GM12878 (cell line): ENCODE results near the gene TSPAN11. TPM values are rescaled to one million over a fixed set of nuclear protein-coding genes. Genes with fewer than 3 reads are reported as not detected.

Source experiments
- ATAC-seq: fragments of 200-7000 bp; cut with Tn5 transposase; 3 replicates; pipeline ENCODE4 v1.9.1; 2020; ENCODE audit warnings: mild to moderate bottlenecking, moderate library complexity
- BruUV-seq: library from RNA; stranded (reverse); fragments of 400-500 nt; replicated peaks from 2 replicates; lab custom pipeline; 2021; lab: Mats Ljungman, UMichigan
- CTCF ChIA-PET: fragments of 300-600 bp; sonication (Branson Sonifier 250); formaldehyde crosslinking; extraction: SDS; loops from one replicate; lab custom pipeline; 2021; ENCODE audit warnings: inconsistent platforms; lab: Yijun Ruan, JAX
- POLR2A ChIA-PET: fragments of 350-600 bp; formaldehyde crosslinking; extraction: SDS; loops from one replicate; lab custom pipeline; 2021; ENCODE audit warnings: inconsistent platforms; lab: Charles Lee
- RAD21 ChIA-PET: fragments of 300-600 bp; sonication (Branson Sonifier 250); formaldehyde crosslinking; loops from one replicate; lab custom pipeline; 2023; ENCODE audit warnings: antibody characterized with exemption; ENCODE audit not compliant: unreplicated experiment; lab: Charles Lee
- SMC1A ChIA-PET: fragments of 300-600 bp; sonication (Branson Sonifier 250); formaldehyde crosslinking; loops from one replicate; lab custom pipeline; 2023; ENCODE audit not compliant: unreplicated experiment, uncharacterized antibody; lab: Charles Lee
- DNase-seq: peaks from one replicate; pipeline ENCODE4 v3.0.0-alpha.2; 2011; ENCODE audit warnings: low read depth, low spot score
- FAIRE-seq: peaks from 3 replicates; lab custom pipeline; 2011; peaks lifted over from hg19 to GRCh38; lab: Jason Lieb, UNC
- H2AFZ ChIP-seq: 2 replicates; pipeline ENCODE4 v1.6.0; 2011; ENCODE audit warnings: low read depth, low read length, control low read depth; ENCODE audit not compliant: control insufficient read depth
- H3K27ac ChIP-seq: 2 replicates; pipeline ENCODE4 v1.5.1; 2011; ENCODE audit warnings: control low read depth; ENCODE audit not compliant: control insufficient read depth, insufficient read depth
- H3K27me3 ChIP-seq, 2 experiments: replicated peaks in 1 of 2; 2 replicates each; pipeline versions ENCODE4 v1.6.0 to v1.6.1; 2011; ENCODE audit warnings: low read length in 1 of 2; ENCODE audit not compliant: control insufficient read depth in 2 of 2, insufficient read depth in 2 of 2
- H3K36me3 ChIP-seq, 2 experiments: 2 replicates each; pipeline ENCODE4 v1.5.1; 2011; ENCODE audit warnings: low read length in 1 of 2; ENCODE audit not compliant: control insufficient read depth in 2 of 2, insufficient read depth in 2 of 2
- H3K4me1 ChIP-seq: 2 replicates; pipeline ENCODE4 v1.6.1; 2011; ENCODE audit warnings: mild to moderate bottlenecking, low read length, moderate library complexity, mixed read lengths; ENCODE audit not compliant: control insufficient read depth, insufficient read depth
- H3K4me2 ChIP-seq: 2 replicates; pipeline ENCODE4 v1.6.0; 2011; ENCODE audit warnings: control low read depth; ENCODE audit not compliant: control insufficient read depth, insufficient read depth
- H3K4me3 ChIP-seq: fragments of 200-600 bp; sonication (generic); 2 replicates; pipeline ENCODE4 v1.5.1; 2016
- H3K79me2 ChIP-seq: 2 replicates; pipeline ENCODE4 v1.6.0; 2011; ENCODE audit warnings: low read length; ENCODE audit not compliant: control insufficient read depth, insufficient read depth
- H3K9ac ChIP-seq: 2 replicates; pipeline ENCODE4 v1.8.0; 2011; ENCODE audit warnings: low read length, control low read depth, mixed read lengths; ENCODE audit not compliant: control insufficient read depth, insufficient read depth
- H3K9me3 ChIP-seq: replicated peaks from 3 replicates; pipeline ENCODE4 v1.5.1; 2011; ENCODE audit warnings: mild to moderate bottlenecking, low read length; ENCODE audit not compliant: control insufficient read depth, insufficient read depth
- H4K20me1 ChIP-seq: 2 replicates; pipeline ENCODE4 v1.6.0; 2011; ENCODE audit not compliant: control insufficient read depth, insufficient read depth
- DPF2 ChIP-seq: fragments of 450-650 bp; IDR thresholded peaks from 2 replicates; pipeline ENCODE4 v1.6.1; 2017; ENCODE audit warnings: mild to moderate bottlenecking
- EGR1 ChIP-seq, 2 experiments: IDR thresholded peaks; 1 replicate in 1 of 2; 2 replicates in 1 of 2; pipeline ENCODE4 v1.6.1; 2011 to 2012; ENCODE audit warnings: low read depth in 2 of 2, low read length in 2 of 2, borderline replicate concordance in 1 of 2, mild to moderate bottlenecking in 1 of 2, moderate library complexity in 1 of 2
- FOS ChIP-seq: IDR thresholded peaks from 3 replicates; pipeline ENCODE4 v1.6.1; 2011; ENCODE audit warnings: borderline replicate concordance; ENCODE audit not compliant: insufficient read length; ENCODE audit errors: extremely low read depth
- JUND ChIP-seq: IDR thresholded peaks from 2 replicates; pipeline ENCODE4 v1.6.1; 2012; ENCODE audit warnings: low read depth, mild to moderate bottlenecking, low read length, improper control_type of control experiment, moderate library complexity
- SMAD5 ChIP-seq: IDR thresholded peaks from 2 replicates; pipeline ENCODE4 v1.6.1; 2016; ENCODE audit warnings: antibody characterized with exemption, low read depth
- SUPT20H ChIP-seq: IDR thresholded peaks from 2 replicates; pipeline ENCODE4 v1.6.1; 2011; ENCODE audit warnings: low read depth, mild to moderate bottlenecking, low read length, moderate library complexity, borderline replicate concordance; ENCODE audit not compliant: control insufficient read depth
- ZNF207 ChIP-seq: fragments of 450-650 bp; IDR thresholded peaks from 2 replicates; pipeline ENCODE4 v1.6.1; 2014; ENCODE audit warnings: antibody characterized with exemption, mild to moderate bottlenecking, borderline replicate concordance
- WGBS: methylation state at CpG from one replicate; pipeline ENCODE4 v1.1.6; 2016; ENCODE audit warnings: low lambda C conversion rate; ENCODE audit not compliant: insufficient replicate concordance, insufficient coverage; ENCODE audit errors: missing lambda C conversion rate; 5-methylcytosine and 5-hydroxymethylcytosine counted together
- in situ Hi-C: fragments of 300-500 bp; cut with MboI; formaldehyde crosslinking; loops from 9 replicates; pipeline ENCODE4 v1.14.3; 2018; ENCODE audit warnings: mixed read lengths
- intact Hi-C: fragments of 100-400 bp; cut with micrococcal nuclease; formaldehyde crosslinking; loops from one replicate; pipeline ENCODE4 v1.14.2; 2022; ENCODE audit not compliant: unreplicated experiment
- polyA plus RNA-seq, 11 experiments: library from polyadenylated mRNA; depleted of rRNA in 4 of 11; unstranded in 6 of 11; stranded (reverse) in 5 of 11; fragments of >200 nt; fragmentation: Nextera tagmentation in 4 of 11; fragmentation: Illumina TruSeq in 1 of 11; extraction: Ambion mirVana in 4 of 11; extraction: Trizol in 1 of 11; gene quantifications; 1 replicate in 1 of 11; 2 replicates in 10 of 11; pipeline versions ENCODE4 v1.2.1 to v1.2.3, GENCODE V29; 2011 to 2016; ENCODE audit warnings: inconsistent platforms in 2 of 11, missing spikeins in 2 of 11, low read depth in 1 of 11
- total RNA-seq, 4 experiments: library from RNA; depleted of rRNA in 3 of 4; stranded (reverse); fragments of >200 nt in 3 of 4; fragmentation: Illumina TruSeq in 1 of 4; extraction: Trizol in 1 of 4; gene quantifications; 2 replicates each; pipeline versions ENCODE4 v1.2.1 to v1.2.3, GENCODE V29; 2013 to 2021
- TF ChIP-seq, protein P1 (sequence below): IDR thresholded peaks from 2 replicates; pipeline ENCODE4 v1.6.1; 2012; ENCODE audit warnings: low read depth, low read length, improper control_type of control experiment
- TF ChIP-seq, protein P2 (sequence below): fragments of 450-650 bp; IDR thresholded peaks from 2 replicates; pipeline ENCODE4 v1.6.1; 2018; ENCODE audit warnings: mild to moderate bottlenecking, low read depth, moderate library complexity; ENCODE audit not compliant: partially characterized antibody

Gene TSPAN11
- total and polyA plus RNA-seq, 10 of the 15 experiments (the other 5 are each of a cell fraction or from before 2014, with no cell fraction given) = under 0.01 to 0.27 (median 0.04) TPM; not detected in 6

DNA sequence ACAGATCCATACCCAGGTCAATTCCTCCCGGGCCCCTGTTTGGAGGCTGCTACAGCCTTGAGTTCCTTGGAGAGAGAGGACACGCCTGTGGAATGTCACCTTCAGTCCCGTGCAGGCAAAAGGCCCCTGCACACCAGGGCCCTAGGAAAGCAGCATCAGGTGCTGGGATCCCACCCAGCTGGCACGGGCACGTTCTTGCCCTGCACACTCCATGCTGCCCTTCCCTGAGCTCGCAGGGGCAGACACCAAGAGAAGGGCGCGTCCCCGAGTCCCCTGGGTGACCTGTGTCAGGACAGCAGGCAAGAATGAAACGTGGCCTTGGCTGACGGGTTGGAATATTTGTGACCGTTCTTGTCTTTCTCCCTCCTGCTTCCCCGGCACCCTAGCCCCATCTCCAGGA, 67.7 kb downstream of the TSPAN11 start:
- H4K20me1 ChIP-seq = no peaks in the 10 kb centered on the region
- H3K27ac ChIP-seq = no peak overlapping the region
- no peak for ATAC-seq
- intact Hi-C loops = no loop called here
- ChIA-PET RAD21 (no interaction called here), SMC1A (no interaction called here), CTCF (no interaction called here), POLR2A (no interaction called here)
- WGBS = 44% methylated on average over 13 of the region's 13 CpGs
- no peak for DNase-seq
- no peaks in the 10 kb centered on the region for H3K79me2 ChIP-seq
- no peaks in the 10 kb centered on the region for H3K36me3 ChIP-seq
- TF ChIP-seq, protein P1, sequence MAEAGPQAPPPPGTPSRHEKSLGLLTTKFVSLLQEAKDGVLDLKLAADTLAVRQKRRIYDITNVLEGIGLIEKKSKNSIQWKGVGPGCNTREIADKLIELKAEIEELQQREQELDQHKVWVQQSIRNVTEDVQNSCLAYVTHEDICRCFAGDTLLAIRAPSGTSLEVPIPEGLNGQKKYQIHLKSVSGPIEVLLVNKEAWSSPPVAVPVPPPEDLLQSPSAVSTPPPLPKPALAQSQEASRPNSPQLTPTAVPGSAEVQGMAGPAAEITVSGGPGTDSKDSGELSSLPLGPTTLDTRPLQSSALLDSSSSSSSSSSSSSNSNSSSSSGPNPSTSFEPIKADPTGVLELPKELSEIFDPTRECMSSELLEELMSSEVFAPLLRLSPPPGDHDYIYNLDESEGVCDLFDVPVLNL = no peak
- TF ChIP-seq DPF2 (no peak), JUND (no peak), SUPT20H (no peak), ZNF207 (no peak), FOS (no peak), EGR1 (IDR thresholded peaks at IDR 0.05; ENCODE audit: borderline replicate concordance in 1 of 2, low read depth in 2 of 2, low read length in 2 of 2) (no peak), SMAD5 (no peak)
- TF ChIP-seq, protein P2, sequence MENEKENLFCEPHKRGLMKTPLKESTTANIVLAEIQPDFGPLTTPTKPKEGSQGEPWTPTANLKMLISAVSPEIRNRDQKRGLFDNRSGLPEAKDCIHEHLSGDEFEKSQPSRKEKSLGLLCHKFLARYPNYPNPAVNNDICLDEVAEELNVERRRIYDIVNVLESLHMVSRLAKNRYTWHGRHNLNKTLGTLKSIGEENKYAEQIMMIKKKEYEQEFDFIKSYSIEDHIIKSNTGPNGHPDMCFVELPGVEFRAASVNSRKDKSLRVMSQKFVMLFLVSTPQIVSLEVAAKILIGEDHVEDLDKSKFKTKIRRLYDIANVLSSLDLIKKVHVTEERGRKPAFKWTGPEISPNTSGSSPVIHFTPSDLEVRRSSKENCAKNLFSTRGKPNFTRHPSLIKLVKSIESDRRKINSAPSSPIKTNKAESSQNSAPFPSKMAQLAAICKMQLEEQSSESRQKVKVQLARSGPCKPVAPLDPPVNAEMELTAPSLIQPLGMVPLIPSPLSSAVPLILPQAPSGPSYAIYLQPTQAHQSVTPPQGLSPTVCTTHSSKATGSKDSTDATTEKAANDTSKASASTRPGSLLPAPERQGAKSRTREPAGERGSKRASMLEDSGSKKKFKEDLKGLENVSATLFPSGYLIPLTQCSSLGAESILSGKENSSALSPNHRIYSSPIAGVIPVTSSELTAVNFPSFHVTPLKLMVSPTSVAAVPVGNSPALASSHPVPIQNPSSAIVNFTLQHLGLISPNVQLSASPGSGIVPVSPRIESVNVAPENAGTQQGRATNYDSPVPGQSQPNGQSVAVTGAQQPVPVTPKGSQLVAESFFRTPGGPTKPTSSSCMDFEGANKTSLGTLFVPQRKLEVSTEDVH = no peak
- no peak overlapping the region for H3K4me3 ChIP-seq
- no peak overlapping the region for H3K9ac ChIP-seq
- no peaks in the 10 kb centered on the region for H3K4me1 ChIP-seq
- H3K27me3 ChIP-seq = no peaks in the 10 kb centered on the region; a peak in 1 of 4 replicates
- no peak for FAIRE-seq
- H3K9me3 ChIP-seq = no peaks in the 10 kb centered on the region
- no TSS peak for BruUV-seq
- no peak overlapping the region for H3K4me2 ChIP-seq
- in situ Hi-C loops = loop anchor here (10.0 kb wide), 1 partner anchor 149 kb away; no protein-coding TSS in a partner anchor
- H2AFZ ChIP-seq = no peak overlapping the region
